Measurements from ENCODE around the gene ZPLD1. TPM values are rescaled to one million over a fixed set of nuclear protein-coding genes. Genes with fewer than 3 reads are reported as not detected.
A peak's percentile ranks its signal among the peaks of the same experiment; 100 is the strongest.

The ZPLD1 gene
- total and polyA plus RNA-seq, 2 of the 4 experiments (the other 2 are of a cell fraction) = under 0.01 to 0.03 TPM

- Histone ChIP-seq H4K20me1 (ENCODE audit: insufficient read depth, low read length) (no peaks in the 10 kb centered on the region), H4K91ac (ENCODE audit: insufficient read depth, low read depth, low read length) (no peak overlapping the region), H3K4me1 (ENCODE audit: control insufficient read depth, insufficient read depth, low read length) (no peaks in the 10 kb centered on the region), H3K79me1 (ENCODE audit: low read depth in 1 of 2, low read length in 2 of 2) (no peaks in the 10 kb centered on the region), H3K4me3 (ENCODE audit: insufficient read depth, low read depth, low read length) (no peak overlapping the region), H2AFZ (replicated peaks; ENCODE audit: low read length, poor library complexity) (no peak overlapping the region), H2AK9ac (replicated peaks; ENCODE audit: low read depth, low read length, poor library complexity) (no peak overlapping the region), H2BK120ac (ENCODE audit: low read depth, low read length) (no peak overlapping the region), H2AK5ac (ENCODE audit: low read depth, low read length) (no peak overlapping the region), H3K9me3 (ENCODE audit: control insufficient read depth, insufficient read depth, low read length) (no peaks in the 10 kb centered on the region), H4K5ac (ENCODE audit: low read depth, low read length) (no peak overlapping the region), H3K18ac (ENCODE audit: low read depth, low read length) (no peak overlapping the region), H3K27me3 (ENCODE audit: control insufficient read depth, insufficient read depth, low read length) (no peaks in the 10 kb centered on the region), H3K23ac (ENCODE audit: low read depth, low read length) (no peak overlapping the region), H3K9ac (ENCODE audit: low read depth, low read length) (no peak overlapping the region), H3K36me3 (ENCODE audit: control insufficient read depth, insufficient read depth, low read length) (no peaks in the 10 kb centered on the region), H2BK15ac (ENCODE audit: low read depth, low read length) (no peak overlapping the region), H3K9me1 (ENCODE audit: insufficient read depth, low read length) (no peaks in the 10 kb centered on the region), H2BK20ac (ENCODE audit: low read depth, low read length) (no peak overlapping the region), H4K8ac (ENCODE audit: low read depth in 2 of 2, low read length in 2 of 2) (no peak overlapping the region), H3K56ac (ENCODE audit: extremely low read depth, insufficient read depth, low read length) (no peak overlapping the region), H3K14ac (replicated peaks; ENCODE audit: low read depth, low read length) (no peak overlapping the region), H3K4ac (ENCODE audit: low read depth, low read length) (no peak overlapping the region), H2BK5ac (ENCODE audit: low read depth, low read length, poor library complexity, severe bottlenecking) (no peak overlapping the region), H3K27ac (ENCODE audit: insufficient read depth, low read length) (no peak overlapping the region), H3K4me2 (ENCODE audit: low read depth, low read length) (peak overlapping the region; percentile 54; the same call in 1 of the 2 replicates)
- DNase-seq = peak; percentile 48
- dilution Hi-C loops (cut with HindIII; ENCODE audit: low sequenced_read_pairs, unreplicated experiment) = no loop called here
- in situ Hi-C loops (cut with MboI; ENCODE audit: low sequenced_read_pairs) = no loop called here
- ChIA-PET POLR2A (ENCODE audit: unreplicated experiment) (no interaction called here), CTCF (no interaction called here)
- no CpG with 5 or more reads among the region's 1 CpG for WGBS, 2 experiments (ENCODE audit: extremely low coverage in 2 of 2, insufficient read length in 1 of 2)
- TF ChIP-seq CEBPB (IDR thresholded peaks at IDR 0.05; ENCODE audit: low read depth, low read length) (no peak), BHLHE40 (IDR thresholded peaks at IDR 0.05; ENCODE audit: low read depth, low read length) (no peak), POLR2A (IDR thresholded peaks at IDR 0.05; ENCODE audit: low read depth, low read length) (no peak), RFX5 (IDR thresholded peaks at IDR 0.05; ENCODE audit: low read depth, low read length) (no peak), MAFK (IDR thresholded peaks at IDR 0.05; ENCODE audit: low read depth, low read length) (no peak), RAD21 (IDR thresholded peaks at IDR 0.05; ENCODE audit: low read length) (no peak), MXI1 (IDR thresholded peaks at IDR 0.05; ENCODE audit: borderline replicate concordance, low read depth, low read length) (no peak), RCOR1 (IDR thresholded peaks at IDR 0.05; ENCODE audit: insufficient replicate concordance, low read length) (no peak), FOS (IDR thresholded peaks at IDR 0.05; ENCODE audit: low read depth, low read length) (no peak), SMC3 (IDR thresholded peaks at IDR 0.05; ENCODE audit: low read depth, low read length) (no peak), NFE2L2 (IDR thresholded peaks at IDR 0.05; ENCODE audit: low read depth, low read length) (no peak), MAZ (IDR thresholded peaks at IDR 0.05; ENCODE audit: borderline replicate concordance, low read depth, low read length) (no peak)
- TF ChIP-seq, protein P1, sequence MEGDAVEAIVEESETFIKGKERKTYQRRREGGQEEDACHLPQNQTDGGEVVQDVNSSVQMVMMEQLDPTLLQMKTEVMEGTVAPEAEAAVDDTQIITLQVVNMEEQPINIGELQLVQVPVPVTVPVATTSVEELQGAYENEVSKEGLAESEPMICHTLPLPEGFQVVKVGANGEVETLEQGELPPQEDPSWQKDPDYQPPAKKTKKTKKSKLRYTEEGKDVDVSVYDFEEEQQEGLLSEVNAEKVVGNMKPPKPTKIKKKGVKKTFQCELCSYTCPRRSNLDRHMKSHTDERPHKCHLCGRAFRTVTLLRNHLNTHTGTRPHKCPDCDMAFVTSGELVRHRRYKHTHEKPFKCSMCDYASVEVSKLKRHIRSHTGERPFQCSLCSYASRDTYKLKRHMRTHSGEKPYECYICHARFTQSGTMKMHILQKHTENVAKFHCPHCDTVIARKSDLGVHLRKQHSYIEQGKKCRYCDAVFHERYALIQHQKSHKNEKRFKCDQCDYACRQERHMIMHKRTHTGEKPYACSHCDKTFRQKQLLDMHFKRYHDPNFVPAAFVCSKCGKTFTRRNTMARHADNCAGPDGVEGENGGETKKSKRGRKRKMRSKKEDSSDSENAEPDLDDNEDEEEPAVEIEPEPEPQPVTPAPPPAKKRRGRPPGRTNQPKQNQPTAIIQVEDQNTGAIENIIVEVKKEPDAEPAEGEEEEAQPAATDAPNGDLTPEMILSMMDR (conservative IDR thresholded peaks at IDR 0.05; ENCODE audit: low read depth, low read length) = no peak
- ATAC-seq (ENCODE audit: low read depth) = peak; percentile 93
- no TSS peak for BruUV-seq (replicated peaks)
- intact Hi-C loops (cut with micrococcal nuclease) = no loop called here
Measured at GRCh38 chr3:102441832-102442231, 7.0 kb downstream of the ZPLD1 start.
